Measurements from ENCODE around the gene RTBDN. TPM values are rescaled to one million over a fixed set of nuclear protein-coding genes. Genes with fewer than 3 reads are reported as not detected.
A peak's percentile ranks its signal among the peaks of the same experiment; 100 is the strongest.

The RTBDN gene
- total RNA-seq, 2 experiments from 2014 or later = not detected

DNA sequence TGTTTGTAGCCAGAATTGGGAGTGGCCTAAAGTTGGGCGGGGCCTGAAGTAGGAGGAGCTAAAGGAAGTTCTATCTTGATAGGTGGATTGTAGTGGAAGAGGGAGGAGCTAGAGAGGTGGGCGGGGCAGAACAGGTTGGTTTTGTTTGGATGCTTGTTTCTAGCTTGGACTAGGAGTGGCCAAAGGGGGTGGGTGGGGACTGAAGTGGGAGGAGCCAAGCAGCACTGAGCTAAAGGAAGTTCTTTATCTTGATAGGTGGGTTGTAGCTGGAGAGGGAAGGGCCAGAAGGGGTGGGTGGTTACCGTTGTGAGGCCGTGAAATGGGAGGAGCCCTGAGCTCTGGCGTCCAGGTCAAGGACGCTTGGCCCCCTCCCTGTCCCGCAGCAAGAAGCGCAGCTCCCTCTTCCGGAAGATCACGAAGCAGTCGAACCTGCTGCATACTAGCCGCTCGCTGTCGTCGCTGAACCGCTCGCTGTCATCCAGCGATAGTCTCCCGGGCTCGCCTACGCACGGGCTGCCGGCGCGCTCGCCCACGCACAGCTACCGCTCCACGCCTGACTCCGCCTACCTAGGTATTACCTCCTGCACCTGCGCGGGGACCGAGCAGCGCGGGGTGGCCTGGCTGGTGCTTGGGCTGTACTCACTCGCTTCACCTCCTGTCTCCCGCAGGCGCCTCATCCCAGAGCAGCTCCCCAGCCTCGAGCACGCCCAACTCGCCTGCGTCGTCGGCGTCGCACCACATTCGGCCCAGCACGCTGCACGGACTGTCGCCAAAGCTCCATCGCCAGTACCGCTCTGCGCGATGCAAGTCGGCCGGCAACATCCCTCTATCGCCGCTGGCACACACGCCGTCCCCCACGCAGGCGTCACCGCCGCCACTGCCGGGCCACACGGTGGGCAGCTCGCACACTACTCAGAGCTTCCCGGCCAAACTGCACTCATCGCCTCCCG lies 38.8 kb upstream of the RTBDN start:
- Mint-ChIP-seq H3K9me3 (peaks cover 5% of the 10 kb centered on the region), H3K27ac (peak overlapping the region; percentile 70), H3K4me1 (ENCODE audit: low read depth) (peaks cover 6% of the 10 kb centered on the region), H3K27me3 (no peaks in the 10 kb centered on the region), H3K36me3 (ENCODE audit: low read depth) (peaks cover 44% of the 10 kb centered on the region), H3K4me3 (peak overlapping the region; percentile 46)
- H3K27ac ChIP-seq (ENCODE audit: low read depth in 1 of 2, low read length in 2 of 2) = no peak overlapping the region
- no peaks in the 10 kb centered on the region for H3K27me3 ChIP-seq (ENCODE audit: control insufficient read depth in 1 of 2, insufficient read depth in 2 of 2, low read length in 2 of 2)
- H3K9me3 ChIP-seq (ENCODE audit: control insufficient read depth in 1 of 2, insufficient read depth in 1 of 2, low read length in 2 of 2) = peaks cover 0 to 19% of the 10 kb centered on the region in 2 experiments
- TF ChIP-seq, protein P1, sequence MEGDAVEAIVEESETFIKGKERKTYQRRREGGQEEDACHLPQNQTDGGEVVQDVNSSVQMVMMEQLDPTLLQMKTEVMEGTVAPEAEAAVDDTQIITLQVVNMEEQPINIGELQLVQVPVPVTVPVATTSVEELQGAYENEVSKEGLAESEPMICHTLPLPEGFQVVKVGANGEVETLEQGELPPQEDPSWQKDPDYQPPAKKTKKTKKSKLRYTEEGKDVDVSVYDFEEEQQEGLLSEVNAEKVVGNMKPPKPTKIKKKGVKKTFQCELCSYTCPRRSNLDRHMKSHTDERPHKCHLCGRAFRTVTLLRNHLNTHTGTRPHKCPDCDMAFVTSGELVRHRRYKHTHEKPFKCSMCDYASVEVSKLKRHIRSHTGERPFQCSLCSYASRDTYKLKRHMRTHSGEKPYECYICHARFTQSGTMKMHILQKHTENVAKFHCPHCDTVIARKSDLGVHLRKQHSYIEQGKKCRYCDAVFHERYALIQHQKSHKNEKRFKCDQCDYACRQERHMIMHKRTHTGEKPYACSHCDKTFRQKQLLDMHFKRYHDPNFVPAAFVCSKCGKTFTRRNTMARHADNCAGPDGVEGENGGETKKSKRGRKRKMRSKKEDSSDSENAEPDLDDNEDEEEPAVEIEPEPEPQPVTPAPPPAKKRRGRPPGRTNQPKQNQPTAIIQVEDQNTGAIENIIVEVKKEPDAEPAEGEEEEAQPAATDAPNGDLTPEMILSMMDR (IDR thresholded peaks at IDR 0.05) = no peak
- H3K4me1 ChIP-seq (ENCODE audit: insufficient read depth, low read length) = no peaks in the 10 kb centered on the region
- CTCF ChIA-PET = no interaction called here
- peaks cover 25% of the 10 kb centered on the region for H3K36me3 ChIP-seq (ENCODE audit: insufficient read depth, low read length)
- intact Hi-C loops (cut with DNase I, micrococcal nuclease) = no loop called here
- POLR2A ChIA-PET = interaction anchor here (0.6 to 1.6 kb wide), 3 partner anchors 12 to 226 kb away, joined by 3 to 7 read pairs (median 3); no protein-coding TSS in a partner anchor
- peak overlapping the region; percentile 26 for H3K4me3 ChIP-seq (ENCODE audit: low read length)
- DNase-seq = peak in 11 of 14 experiments; percentile 25 to 84 (median 48)
- ATAC-seq (ENCODE audit: poor library complexity) = peak; percentile 82

DNA sequence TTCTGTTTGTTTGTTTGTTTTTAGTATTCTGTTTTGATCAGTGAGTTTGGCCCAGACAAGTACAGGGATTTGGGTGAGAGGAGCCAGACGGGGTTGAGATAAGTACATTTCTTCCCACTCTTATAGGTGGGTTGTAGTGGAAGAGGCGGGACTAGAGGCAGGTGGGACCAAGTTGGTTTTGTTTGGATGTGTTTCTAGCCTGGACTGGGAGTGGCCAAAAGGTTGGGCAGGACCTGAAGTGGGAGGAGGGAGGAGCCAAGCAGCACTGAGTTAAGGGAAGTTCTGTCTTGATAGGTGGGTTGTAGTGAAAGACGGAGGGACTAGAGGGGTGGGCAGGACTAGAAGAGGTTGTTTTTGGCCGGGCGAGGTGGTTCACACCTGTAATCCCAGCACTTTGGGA lies 37.9 kb upstream of the RTBDN start:
- H3K27ac Mint-ChIP-seq = no peak overlapping the region
- POLR2A ChIA-PET = interaction anchor here (0.5 to 1.6 kb wide), 5 partner anchors 8 to 114 kb away, joined by 3 to 7 read pairs (median 3); partner anchors contain the start of gene DNASE2
- no peak overlapping the region for H3K4me3 Mint-ChIP-seq

DNA sequence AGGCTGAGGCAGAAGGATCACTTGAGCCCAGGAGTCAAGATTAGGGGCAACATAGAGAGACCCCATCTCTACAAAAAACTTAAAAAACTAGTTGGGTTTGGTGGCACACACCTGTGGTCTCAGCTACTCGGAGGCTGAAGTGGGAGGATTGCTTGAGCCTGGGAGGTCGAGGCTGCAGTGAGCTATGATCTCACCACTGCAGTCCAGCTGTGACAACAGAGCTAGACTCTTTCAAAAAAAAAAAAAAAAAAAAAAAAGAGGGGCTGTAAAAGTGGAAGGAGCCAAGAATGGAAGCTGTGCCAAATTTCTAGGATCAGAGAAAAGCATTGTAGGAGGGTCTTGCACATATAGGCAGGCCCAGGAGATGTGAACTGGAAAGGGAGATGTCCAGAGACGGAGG lies 37.3 kb upstream of the RTBDN start:
- H3K27me3 ChIP-seq (ENCODE audit: control insufficient read depth in 1 of 2, insufficient read depth in 2 of 2, low read length in 2 of 2) = no peaks in the 10 kb centered on the region
- ChIA-PET CTCF (interaction anchor here (0.7 to 1.0 kb wide), 2 partner anchors 13 to 93 kb away, joined by 4 to 5 read pairs; no protein-coding TSS in a partner anchor), POLR2A (interaction anchor here (0.5 to 0.9 kb wide), 2 partner anchors 10 to 113 kb away, joined by 3 to 4 read pairs; partner anchors contain the start of gene DNASE2)
- TF ChIP-seq, protein P1 (IDR thresholded peaks at IDR 0.05) = no peak
- Mint-ChIP-seq H3K4me1 (ENCODE audit: low read depth) (peaks cover 13% of the 10 kb centered on the region), H3K27ac (no peak overlapping the region), H3K4me3 (no peak overlapping the region), H3K9me3 (peaks cover 5% of the 10 kb centered on the region), H3K36me3 (ENCODE audit: low read depth) (peaks cover 33% of the 10 kb centered on the region), H3K27me3 (no peaks in the 10 kb centered on the region)
- H3K36me3 ChIP-seq (ENCODE audit: insufficient read depth, low read length) = peaks cover 16% of the 10 kb centered on the region
- no peak overlapping the region for H3K4me3 ChIP-seq (ENCODE audit: low read length)
- H3K9me3 ChIP-seq (ENCODE audit: control insufficient read depth in 1 of 2, insufficient read depth in 1 of 2, low read length in 2 of 2) = peaks cover 0 to 19% of the 10 kb centered on the region in 2 experiments
- ATAC-seq (ENCODE audit: poor library complexity) = no peak
- no peak for DNase-seq
- intact Hi-C loops (cut with DNase I, micrococcal nuclease) = no loop called here
- H3K27ac ChIP-seq (ENCODE audit: low read depth in 1 of 2, low read length in 2 of 2) = no peak overlapping the region
- H3K4me1 ChIP-seq (ENCODE audit: insufficient read depth, low read length) = peaks cover 11% of the 10 kb centered on the region

More for the DNA sequence above, 37.9 kb upstream of the RTBDN start:
- H3K36me3 ChIP-seq (ENCODE audit: insufficient read depth, low read length) = peaks cover 19% of the 10 kb centered on the region
- Mint-ChIP-seq H3K4me1 (ENCODE audit: low read depth) (peaks cover 7% of the 10 kb centered on the region), H3K36me3 (ENCODE audit: low read depth) (peaks cover 38% of the 10 kb centered on the region), H3K9me3 (peaks cover 5% of the 10 kb centered on the region), H3K27me3 (no peaks in the 10 kb centered on the region)
- no peaks in the 10 kb centered on the region for H3K27me3 ChIP-seq (ENCODE audit: control insufficient read depth in 1 of 2, insufficient read depth in 2 of 2, low read length in 2 of 2)
- no peak for ATAC-seq (ENCODE audit: poor library complexity)
- peaks cover 7% of the 10 kb centered on the region for H3K4me1 ChIP-seq (ENCODE audit: insufficient read depth, low read length)
- peaks cover 0 to 19% of the 10 kb centered on the region in 2 experiments for H3K9me3 ChIP-seq (ENCODE audit: control insufficient read depth in 1 of 2, insufficient read depth in 1 of 2, low read length in 2 of 2)
- TF ChIP-seq, protein P1 (IDR thresholded peaks at IDR 0.05) = no peak
- intact Hi-C loops (cut with DNase I, micrococcal nuclease) = no loop called here
- CTCF ChIA-PET = interaction anchor here (1.0 kb wide), 1 partner anchor 93 kb away, joined by 4 read pairs; no protein-coding TSS in a partner anchor
- DNase-seq = peak in 1 of 14 experiments; percentile 35
- H3K4me3 ChIP-seq (ENCODE audit: low read length) = no peak overlapping the region
- H3K27ac ChIP-seq (ENCODE audit: low read depth in 1 of 2, low read length in 2 of 2) = no peak overlapping the region
